IPS-20b (cell line): ENCODE measurements around the gene ANKRD44.

Experiments used
- H3K27ac ChIP-seq: one replicate; pipeline ENCODE4 v1.5.1; 2013; ENCODE audit warnings: low read length
- H3K27me3 ChIP-seq: 2 replicates; pipeline ENCODE4 v1.6.1; 2013; ENCODE audit warnings: mild to moderate bottlenecking, low read length, inconsistent platforms; ENCODE audit not compliant: insufficient read depth
- H3K36me3 ChIP-seq: 2 replicates; pipeline ENCODE4 v1.6.1; 2013; ENCODE audit warnings: low read depth, mild to moderate bottlenecking, inconsistent platforms, low read length, moderate library complexity; ENCODE audit not compliant: insufficient read depth
- H3K4me1 ChIP-seq: 2 replicates; pipeline ENCODE4 v1.6.1; 2013; ENCODE audit warnings: mild to moderate bottlenecking, control low read depth, inconsistent platforms, low read length, moderate library complexity; ENCODE audit not compliant: insufficient read depth
- H3K4me3 ChIP-seq: 2 replicates; pipeline ENCODE4 v1.5.1; 2013; ENCODE audit warnings: mild to moderate bottlenecking, low read length, inconsistent platforms
- H3K9ac ChIP-seq: 2 replicates; pipeline ENCODE4 v1.6.1; 2013; ENCODE audit warnings: low read depth, mild to moderate bottlenecking, inconsistent platforms, low read length, moderate library complexity
- H3K9me3 ChIP-seq: 2 replicates; pipeline ENCODE4 v1.6.1; 2013; ENCODE audit warnings: mild to moderate bottlenecking, low read depth, low read length, inconsistent platforms; ENCODE audit not compliant: insufficient read depth

Gene ANKRD44

DNA sequence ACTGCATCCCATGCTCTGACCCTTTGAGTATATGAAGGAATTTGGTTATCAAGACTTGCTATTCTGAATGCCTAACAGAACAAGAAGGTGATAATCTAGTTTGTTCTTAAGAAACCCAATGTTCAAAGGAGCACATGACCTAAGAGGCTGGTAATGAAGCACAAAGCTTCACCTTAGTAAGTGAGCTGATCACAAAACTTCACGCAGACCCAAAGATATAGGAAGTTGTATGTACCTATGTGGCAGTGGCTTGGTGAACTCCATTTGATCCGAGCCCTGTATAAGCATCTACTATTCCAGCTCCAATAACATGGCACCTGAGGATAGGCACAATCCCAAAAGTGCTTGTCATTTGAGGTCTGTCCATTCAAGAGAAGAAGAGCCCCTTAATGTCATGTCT is 78.6 kb downstream of the ANKRD44 start:
- no peak overlapping the region for H3K9ac ChIP-seq
- H3K4me3 ChIP-seq, result no peak overlapping the region
- no peaks in the 10 kb centered on the region for H3K36me3 ChIP-seq
- no peaks in the 10 kb centered on the region for H3K27me3 ChIP-seq
- H3K9me3 ChIP-seq, result no peaks in the 10 kb centered on the region
- no peak overlapping the region for H3K27ac ChIP-seq
- no peaks in the 10 kb centered on the region for H3K4me1 ChIP-seq

DNA sequence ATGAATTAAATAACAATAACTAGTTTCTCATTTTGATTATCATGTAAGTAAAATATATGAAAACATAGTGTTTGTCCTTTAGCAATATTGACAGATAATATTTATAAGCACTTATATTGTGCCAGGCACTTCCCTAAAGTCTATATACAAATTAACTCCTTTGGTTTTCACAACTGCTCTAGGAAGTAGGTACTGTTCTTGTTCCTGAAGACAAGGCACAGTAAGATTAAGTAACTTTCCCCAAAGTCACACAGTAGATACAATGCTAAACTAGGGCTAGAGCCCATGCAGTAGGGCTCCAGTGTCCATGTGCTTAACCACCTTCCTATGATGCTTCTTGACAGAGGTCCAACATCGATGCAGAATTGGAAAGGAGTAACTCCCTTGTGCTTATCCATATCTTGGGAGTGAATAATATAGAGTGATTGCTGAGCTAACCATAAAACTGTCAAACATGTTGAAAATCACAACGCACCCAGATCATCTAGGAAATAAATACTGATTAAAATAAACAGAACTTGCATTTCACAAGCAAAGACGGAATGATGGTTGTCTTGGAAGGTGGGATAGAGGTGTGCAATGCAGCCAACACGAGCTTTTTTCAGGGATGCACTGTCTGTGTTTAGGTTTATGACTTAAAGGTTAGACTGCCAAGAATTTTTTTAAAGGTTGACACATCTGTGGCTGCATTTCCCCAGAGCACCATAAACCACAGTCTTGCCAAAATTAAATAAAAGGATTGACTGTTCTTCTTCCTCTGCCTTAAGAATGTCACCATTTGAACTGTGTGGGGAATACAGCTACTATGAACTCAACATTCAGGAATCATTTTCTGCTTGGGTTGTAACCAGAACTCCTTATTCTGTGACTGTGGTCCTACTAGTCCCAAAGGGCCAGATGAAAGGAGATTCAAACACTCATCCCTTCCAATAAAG is 80.8 kb downstream of the ANKRD44 start:
- H3K9me3 ChIP-seq, result no peaks in the 10 kb centered on the region
- H3K27me3 ChIP-seq, result no peaks in the 10 kb centered on the region
- no peaks in the 10 kb centered on the region for H3K36me3 ChIP-seq
- no peak overlapping the region for H3K9ac ChIP-seq
- H3K27ac ChIP-seq, result no peak overlapping the region
- H3K4me3 ChIP-seq, result no peak overlapping the region
- H3K4me1 ChIP-seq, result no peaks in the 10 kb centered on the region

DNA sequence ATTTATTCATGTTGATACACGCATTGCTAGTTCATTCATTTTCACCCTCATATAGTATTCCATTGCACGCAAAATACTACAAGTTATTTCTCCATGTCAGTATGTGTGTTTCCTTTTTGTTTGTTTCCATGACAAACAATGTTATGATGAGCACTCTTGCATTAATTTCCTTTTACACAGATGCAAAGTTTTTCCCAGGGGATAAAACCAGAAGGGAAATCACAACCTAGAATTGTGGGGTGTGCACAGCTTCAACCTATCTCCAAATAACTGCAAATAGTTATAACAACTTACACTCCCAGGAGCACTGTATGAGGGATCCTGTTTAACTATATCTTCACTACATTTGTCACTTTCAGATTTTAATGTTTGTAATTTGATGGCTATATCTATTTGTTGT is 87.1 kb downstream of the ANKRD44 start:
- H3K4me3 ChIP-seq, result no peak overlapping the region
- no peak overlapping the region for H3K27ac ChIP-seq
- no peaks in the 10 kb centered on the region for H3K9me3 ChIP-seq
- no peaks in the 10 kb centered on the region for H3K27me3 ChIP-seq
- H3K9ac ChIP-seq, result no peak overlapping the region
- no peaks in the 10 kb centered on the region for H3K36me3 ChIP-seq
- H3K4me1 ChIP-seq, result no peaks in the 10 kb centered on the region

DNA sequence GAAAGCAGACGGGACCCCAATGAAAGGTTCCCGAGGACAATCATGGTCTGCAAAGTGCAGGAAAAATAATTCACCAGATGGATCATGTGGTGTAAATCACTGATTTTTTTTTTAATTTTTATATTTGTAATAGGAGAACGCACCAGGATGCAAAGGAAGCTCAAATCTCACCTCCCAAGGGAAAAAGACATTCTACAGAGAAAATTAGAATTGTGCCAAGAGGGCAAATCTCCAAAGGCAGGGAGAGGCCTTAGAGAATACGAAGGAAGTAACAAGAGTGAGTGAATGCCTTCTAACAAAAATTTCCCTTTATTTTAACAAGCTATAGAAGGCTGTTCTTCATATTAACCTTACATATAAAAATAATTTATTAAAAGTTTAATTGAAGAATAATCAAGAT is 90.9 kb downstream of the ANKRD44 start:
- Histone ChIP-seq H3K4me1 (no peaks in the 10 kb centered on the region), H3K9me3 (no peaks in the 10 kb centered on the region), H3K9ac (no peak overlapping the region), H3K27me3 (no peaks in the 10 kb centered on the region), H3K36me3 (no peaks in the 10 kb centered on the region), H3K4me3 (no peak overlapping the region), H3K27ac (no peak overlapping the region)

DNA sequence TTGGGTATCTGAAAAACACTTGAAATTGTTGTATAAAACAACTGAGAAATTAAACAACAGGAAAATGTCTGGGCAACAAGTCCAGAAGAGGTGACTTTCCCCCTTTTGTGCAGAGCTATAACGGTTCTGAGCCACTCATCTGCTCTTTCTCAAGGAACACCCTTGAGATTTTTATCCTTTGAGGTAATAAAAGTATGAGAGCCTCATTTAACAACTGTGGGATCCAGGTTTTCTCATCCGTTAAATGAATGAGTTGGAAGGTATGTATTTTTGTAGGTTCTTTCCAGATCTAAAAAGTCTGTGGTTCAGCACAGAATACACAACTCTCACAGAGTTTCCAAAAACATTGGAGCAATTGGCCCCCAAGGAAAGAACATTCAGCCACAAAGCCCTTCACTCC is 93.0 kb downstream of the ANKRD44 start:
- Histone ChIP-seq H3K9ac (no peak overlapping the region), H3K4me3 (no peak overlapping the region), H3K4me1 (no peaks in the 10 kb centered on the region), H3K27ac (no peak overlapping the region), H3K9me3 (no peaks in the 10 kb centered on the region), H3K36me3 (no peaks in the 10 kb centered on the region), H3K27me3 (no peaks in the 10 kb centered on the region)

DNA sequence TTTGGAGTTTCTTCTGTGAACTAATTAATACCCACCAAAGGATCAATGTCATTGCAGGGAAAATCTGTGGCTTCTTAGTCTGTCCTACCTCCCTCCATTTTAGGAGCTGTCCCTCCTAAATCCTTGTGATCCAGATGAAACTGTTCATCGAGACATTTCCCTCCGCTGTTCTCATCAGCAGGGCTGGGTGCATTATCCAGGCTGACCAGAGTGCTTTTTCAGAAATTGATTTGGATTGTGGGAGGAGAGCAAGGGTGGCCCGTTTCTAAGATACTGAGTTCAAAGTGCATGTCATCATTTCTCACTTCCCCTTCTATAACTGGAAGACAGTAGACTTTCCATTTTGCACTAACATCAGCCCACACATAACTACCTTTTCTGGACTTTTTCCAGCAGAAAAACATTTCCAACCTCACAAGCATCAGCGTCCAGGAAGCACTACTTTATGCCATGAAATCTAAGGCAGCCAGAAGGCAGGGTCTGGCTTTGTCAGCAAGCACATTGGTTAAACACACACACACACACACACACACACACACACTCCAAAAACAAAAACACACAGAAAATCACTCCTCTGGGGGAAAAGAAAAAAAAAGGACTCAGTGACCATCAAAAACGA is 94.1 kb downstream of the ANKRD44 start:
- Histone ChIP-seq H3K9ac (no peak overlapping the region), H3K4me1 (no peaks in the 10 kb centered on the region), H3K27me3 (no peaks in the 10 kb centered on the region), H3K4me3 (no peak overlapping the region), H3K9me3 (no peaks in the 10 kb centered on the region), H3K36me3 (no peaks in the 10 kb centered on the region), H3K27ac (no peak overlapping the region)

DNA sequence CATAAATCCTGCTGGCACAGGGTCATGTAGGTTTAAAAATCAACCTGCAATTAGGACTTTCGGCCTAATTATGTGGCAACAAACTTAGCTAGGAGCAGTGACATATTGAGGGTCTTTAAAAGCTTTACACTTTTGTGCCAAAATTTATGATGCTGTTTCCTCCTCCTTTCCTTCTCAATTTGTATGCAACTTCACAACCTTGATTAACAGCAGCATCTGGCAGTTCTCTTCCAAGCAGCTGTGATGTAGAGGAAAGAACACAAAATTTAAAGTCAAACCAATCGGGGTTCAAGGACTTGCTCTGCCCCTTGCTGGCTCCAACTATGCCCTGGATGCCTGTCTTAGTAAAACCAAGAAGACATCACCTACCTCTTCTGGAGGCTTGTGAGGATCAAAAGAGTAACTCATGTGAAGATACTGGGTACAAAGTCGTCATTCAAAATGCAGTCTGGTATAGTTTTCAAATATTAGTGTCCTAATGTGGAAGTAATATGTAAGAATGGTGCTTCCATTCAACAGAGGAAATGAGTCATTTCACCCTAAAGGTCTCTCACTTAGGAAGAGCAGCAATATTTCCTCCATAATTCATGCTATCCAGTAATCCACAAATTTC is 94.7 kb downstream of the ANKRD44 start:
- H3K27me3 ChIP-seq, result no peaks in the 10 kb centered on the region
- H3K4me3 ChIP-seq, result no peak overlapping the region
- H3K4me1 ChIP-seq, result no peaks in the 10 kb centered on the region
- no peaks in the 10 kb centered on the region for H3K9me3 ChIP-seq
- H3K27ac ChIP-seq, result no peak overlapping the region
- no peaks in the 10 kb centered on the region for H3K36me3 ChIP-seq
- H3K9ac ChIP-seq, result no peak overlapping the region

DNA sequence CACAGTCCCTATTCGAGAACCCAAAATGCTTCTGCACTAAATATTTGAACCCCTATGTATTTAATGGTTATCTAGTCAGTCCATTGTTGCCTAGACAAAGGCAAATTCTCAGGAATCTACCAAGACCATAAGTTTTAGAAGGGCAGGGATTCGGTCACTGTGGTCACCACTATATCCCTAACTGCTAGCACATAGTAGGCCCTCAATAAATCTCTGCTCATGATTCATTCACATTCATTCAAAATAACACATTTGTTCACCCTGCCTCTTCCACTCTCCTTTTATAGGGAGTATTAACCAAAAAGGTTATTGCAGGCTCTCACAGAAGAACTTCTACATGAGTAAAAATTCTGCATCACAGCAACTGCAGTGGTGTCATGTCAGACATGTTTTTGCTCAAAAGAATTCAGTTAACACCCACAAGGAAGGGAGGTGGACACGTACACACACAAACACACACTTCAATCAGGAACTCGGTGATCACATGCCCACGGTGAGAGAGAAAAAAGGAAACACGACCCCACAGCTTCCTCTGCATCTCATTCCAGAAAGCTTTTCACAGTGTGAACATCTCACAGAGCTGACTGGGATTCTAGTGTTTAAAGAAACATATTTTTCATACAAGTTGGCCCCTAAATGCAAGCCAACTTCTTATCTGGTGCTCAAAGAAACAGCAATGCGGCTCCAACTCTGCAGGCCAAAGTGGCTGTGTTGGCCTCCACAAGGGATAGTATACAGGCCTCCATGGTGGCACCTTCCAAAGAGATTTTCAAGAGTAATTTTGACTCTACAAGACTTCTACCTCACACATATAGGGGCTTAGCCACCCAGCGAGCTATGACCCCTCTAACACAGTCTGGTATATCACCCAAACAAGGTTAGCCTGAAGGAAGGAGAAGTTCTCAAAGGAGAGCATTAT is 98.0 kb downstream of the ANKRD44 start:
- Histone ChIP-seq H3K9me3 (no peaks in the 10 kb centered on the region), H3K9ac (no peak overlapping the region), H3K4me3 (no peak overlapping the region), H3K4me1 (no peaks in the 10 kb centered on the region), H3K27ac (no peak overlapping the region), H3K27me3 (no peaks in the 10 kb centered on the region), H3K36me3 (no peaks in the 10 kb centered on the region)

DNA sequence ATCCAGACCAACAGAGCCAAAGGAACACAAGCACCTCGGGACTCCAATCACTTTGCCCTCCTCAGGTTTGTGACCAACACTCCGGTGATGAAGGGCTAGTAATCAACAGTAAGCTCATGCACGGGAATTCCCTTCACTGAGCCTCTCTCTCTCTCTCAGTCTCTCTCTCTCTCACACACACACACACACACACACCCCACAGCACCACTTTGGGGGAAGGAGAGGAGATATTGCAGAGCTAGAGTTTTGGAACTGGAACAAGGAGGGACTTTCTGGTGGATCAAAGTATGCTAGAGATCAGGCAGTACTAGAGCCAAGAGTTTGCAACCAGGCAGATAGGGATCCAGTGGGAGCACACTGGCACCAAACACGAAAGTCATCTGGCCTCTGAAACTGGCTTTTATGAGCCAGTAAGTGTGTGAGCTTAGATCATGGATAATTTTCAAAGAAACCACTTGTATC is 98.7 kb downstream of the ANKRD44 start:
- Histone ChIP-seq H3K9me3 (no peaks in the 10 kb centered on the region), H3K9ac (no peak overlapping the region), H3K27me3 (no peaks in the 10 kb centered on the region), H3K4me3 (no peak overlapping the region), H3K4me1 (no peaks in the 10 kb centered on the region), H3K36me3 (no peaks in the 10 kb centered on the region), H3K27ac (no peak overlapping the region)

DNA sequence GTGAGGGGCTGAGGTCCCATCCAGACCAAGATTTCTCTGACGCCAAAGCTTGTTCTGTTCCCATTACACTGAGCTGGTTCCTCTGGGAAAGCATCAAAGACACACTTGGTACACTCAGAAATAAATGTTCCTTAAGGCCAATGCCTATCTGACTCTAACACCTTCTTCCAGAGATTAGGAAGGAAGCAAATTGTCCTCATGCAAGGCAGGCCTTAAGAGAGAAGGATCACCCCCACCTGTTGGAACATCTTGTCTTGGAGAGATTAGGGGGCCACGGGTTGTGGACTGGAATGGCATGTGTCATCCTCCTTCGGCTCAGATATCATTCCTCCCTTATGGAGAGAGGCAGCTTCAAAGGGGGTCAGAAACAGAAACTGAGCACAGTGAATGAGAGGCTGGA is 100.2 kb downstream of the ANKRD44 start:
- Histone ChIP-seq H3K9ac (no peak overlapping the region), H3K9me3 (no peaks in the 10 kb centered on the region), H3K36me3 (no peaks in the 10 kb centered on the region), H3K27me3 (no peaks in the 10 kb centered on the region), H3K27ac (no peak overlapping the region), H3K4me1 (no peaks in the 10 kb centered on the region), H3K4me3 (no peak overlapping the region)

DNA sequence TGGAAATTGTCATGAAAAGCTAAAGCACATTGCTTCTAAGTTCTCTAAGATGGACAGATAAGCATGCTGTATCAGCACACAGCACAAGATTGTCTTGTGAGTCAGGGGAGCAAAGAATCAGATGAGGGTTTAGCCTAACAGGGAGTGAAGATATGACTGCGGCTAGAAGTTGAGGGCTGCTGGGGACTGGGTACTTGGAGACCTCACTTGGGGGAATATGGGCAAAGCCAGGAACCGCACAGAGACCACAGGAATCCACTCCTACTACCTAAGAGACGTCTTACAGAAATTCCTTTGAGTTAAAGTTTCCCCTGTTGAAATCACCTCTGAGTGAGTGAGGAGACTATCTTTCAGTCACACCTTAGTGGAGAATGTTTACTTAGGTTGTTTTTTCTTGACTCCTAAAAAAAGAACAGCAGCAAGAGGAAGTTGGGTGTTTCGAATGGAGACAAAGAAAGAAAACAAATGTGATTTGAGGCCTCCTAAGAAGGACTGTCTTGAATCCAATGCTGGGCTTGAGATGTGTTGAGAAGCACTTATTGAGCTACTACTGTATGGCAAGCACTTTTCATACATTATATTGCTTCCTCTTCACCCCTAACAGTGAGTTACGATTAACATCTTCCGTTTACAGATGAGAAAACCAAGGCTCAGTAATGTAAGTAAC is 100.7 kb downstream of the ANKRD44 start:
- H3K9ac ChIP-seq, result no peak overlapping the region
- no peak overlapping the region for H3K4me3 ChIP-seq
- H3K9me3 ChIP-seq, result no peaks in the 10 kb centered on the region
- H3K4me1 ChIP-seq, result no peaks in the 10 kb centered on the region
- H3K27me3 ChIP-seq, result no peaks in the 10 kb centered on the region
- H3K27ac ChIP-seq, result no peak overlapping the region
- H3K36me3 ChIP-seq, result no peaks in the 10 kb centered on the region
